H1 (cell line): ENCODE measurements around the gene MAP1LC3A. TPM values are rescaled to one million over a fixed set of nuclear protein-coding genes. Genes with fewer than 3 reads are reported as not detected.

Experiments
- CTCF ChIA-PET: fragments of 300-600 bp; sonication (Branson Sonifier 250); formaldehyde crosslinking; loops from one replicate; lab custom pipeline; 2021; ENCODE audit not compliant: partially characterized antibody; lab: Charles Lee
- POLR2A ChIA-PET: fragments of 300-600 bp; sonication (Branson Sonifier 250); formaldehyde crosslinking; loops from one replicate; lab custom pipeline; 2021; ENCODE audit warnings: inconsistent platforms; ENCODE audit not compliant: partially characterized antibody; lab: Charles Lee
- DNase-seq, 2 experiments: peaks; one replicate each; pipeline versions ENCODE4 v3.0.0 to v3.0.0-alpha.2; 2010 to 2022; ENCODE audit warnings: low spot score in 2 of 2, low read depth in 1 of 2, mixed read lengths in 1 of 2
- FAIRE-seq: peaks from 2 replicates; lab custom pipeline; 2011; peaks lifted over from hg19 to GRCh38; lab: Jason Lieb, UNC
- H2AFZ ChIP-seq: 2 replicates; pipeline ENCODE4 v1.8.1; 2012; ENCODE audit warnings: low read length, inconsistent platforms
- H2AK5ac ChIP-seq: 2 replicates; pipeline ENCODE4 v1.6.1; 2013; ENCODE audit warnings: low read depth, low read length
- H2BK120ac ChIP-seq: replicated peaks from 2 replicates; pipeline ENCODE3; 2013; ENCODE audit warnings: low read depth, low read length, inconsistent platforms
- H2BK12ac ChIP-seq: 2 replicates; pipeline ENCODE4 v1.6.1; 2013; ENCODE audit warnings: low read depth, low read length
- H2BK15ac ChIP-seq: 2 replicates; pipeline ENCODE4 v1.6.1; 2013; ENCODE audit warnings: low read length
- H2BK20ac ChIP-seq: 2 replicates; pipeline ENCODE4 v1.6.1; 2013; ENCODE audit warnings: low read length
- H2BK5ac ChIP-seq: 2 replicates; pipeline ENCODE4 v1.6.1; 2013; ENCODE audit warnings: low read depth, low read length
- H3K14ac ChIP-seq: 2 replicates; pipeline ENCODE4 v1.6.1; 2013; ENCODE audit warnings: inconsistent platforms; ENCODE audit not compliant: insufficient read length
- H3K18ac ChIP-seq: 2 replicates; pipeline ENCODE4 v1.6.1; 2013; ENCODE audit warnings: low read length; ENCODE audit errors: extremely low read depth
- H3K23ac ChIP-seq: 2 replicates; pipeline ENCODE4 v1.6.1; 2013; ENCODE audit warnings: inconsistent platforms; ENCODE audit not compliant: insufficient read length
- H3K23me2 ChIP-seq: 2 replicates; pipeline ENCODE4 v1.6.1; 2013; ENCODE audit warnings: low read depth, low read length
- H3K27ac ChIP-seq: 2 replicates; pipeline ENCODE4 v1.6.1; 2011; ENCODE audit warnings: low read depth, low read length, inconsistent platforms
- H3K27me3 ChIP-seq, 4 experiments: replicated peaks in 1 of 4; 1 replicate in 1 of 4; 2 replicates in 3 of 4; pipeline versions ENCODE4 v1.6.1 to v1.8.1; 2011 to 2013; ENCODE audit warnings: low read length in 3 of 4, mild to moderate bottlenecking in 3 of 4, inconsistent platforms in 2 of 4, mixed read lengths in 2 of 4, moderate library complexity in 1 of 4; ENCODE audit not compliant: control insufficient read depth in 3 of 4, insufficient read depth in 3 of 4; ENCODE audit errors: extremely low read depth in 1 of 4
- H3K36me3 ChIP-seq, 4 experiments: 2 replicates each; pipeline versions ENCODE4 v1.6.1 to v1.8.1; 2011 to 2013; ENCODE audit warnings: mild to moderate bottlenecking in 4 of 4, low read length in 3 of 4, moderate library complexity in 2 of 4, control low read depth in 1 of 4, inconsistent platforms in 1 of 4; ENCODE audit not compliant: insufficient read depth in 4 of 4, control insufficient read depth in 2 of 4
- H3K4ac ChIP-seq: replicated peaks from 2 replicates; pipeline ENCODE3; 2013; ENCODE audit warnings: low read length, low read depth, mixed read lengths, inconsistent platforms; ENCODE audit not compliant: insufficient read length
- H3K4me1 ChIP-seq, 4 experiments: replicated peaks in 1 of 4; 1 replicate in 1 of 4; 2 replicates in 3 of 4; pipeline versions ENCODE4 v1.6.1 to v1.8.1; 2011 to 2013; ENCODE audit warnings: low read length in 3 of 4, inconsistent platforms in 2 of 4, mixed read lengths in 1 of 4; ENCODE audit not compliant: insufficient read depth in 4 of 4, control insufficient read depth in 3 of 4
- H3K4me2 ChIP-seq, 2 experiments: 2 replicates each; pipeline versions ENCODE4 v1.6.1 to v1.8.1; 2011 to 2013; ENCODE audit warnings: low read depth in 2 of 2, low read length in 2 of 2, control low read depth in 1 of 2, inconsistent platforms in 1 of 2, mild to moderate bottlenecking in 1 of 2; ENCODE audit not compliant: insufficient read depth in 1 of 2
- H3K4me3 ChIP-seq, 4 experiments: fragments of 200-600, 300-600 bp in 1 of 4; sonication (generic), shearing (Covaris generic), sonication (Bioruptor Twin) in 1 of 4; 2 replicates each; pipeline versions ENCODE4 v1.5.1 to v1.8.1; 2011 to 2016; ENCODE audit warnings: low read length in 4 of 4, low read depth in 3 of 4, control low read depth in 2 of 4, inconsistent platforms in 2 of 4, mild to moderate bottlenecking in 2 of 4, mixed read lengths in 1 of 4, moderate library complexity in 1 of 4; ENCODE audit not compliant: insufficient read depth in 2 of 4; ENCODE audit errors: extremely low read depth in 1 of 4
- H3K56ac ChIP-seq: replicated peaks from 2 replicates; pipeline ENCODE3; 2013; ENCODE audit warnings: low read depth, mild to moderate bottlenecking, mixed read lengths, low read length, inconsistent platforms; ENCODE audit not compliant: insufficient read length
- H3K79me1 ChIP-seq: 2 replicates; pipeline ENCODE4 v1.6.1; 2013; ENCODE audit warnings: low read depth, low read length, control low read depth
- H3K79me2 ChIP-seq, 2 experiments: 2 replicates each; pipeline versions ENCODE4 v1.6.1 to v1.8.1; 2012 to 2013; ENCODE audit warnings: low read length in 2 of 2, mild to moderate bottlenecking in 2 of 2, inconsistent platforms in 1 of 2; ENCODE audit not compliant: insufficient read depth in 2 of 2, control insufficient read depth in 1 of 2
- H3K9ac ChIP-seq, 4 experiments: replicated peaks in 1 of 4; 1 replicate in 1 of 4; 2 replicates in 3 of 4; pipeline versions ENCODE4 v1.6.1 to v1.8.1; 2011 to 2013; ENCODE audit warnings: low read depth in 3 of 4, low read length in 3 of 4, control low read depth in 2 of 4, mild to moderate bottlenecking in 2 of 4, moderate library complexity in 2 of 4, inconsistent platforms in 1 of 4; ENCODE audit errors: extremely low read depth in 1 of 4
- H3K9me3 ChIP-seq, 2 experiments: 2 replicates each; pipeline versions ENCODE4 v1.6.1 to v1.8.1; 2012 to 2013; ENCODE audit warnings: mild to moderate bottlenecking in 2 of 2, moderate library complexity in 2 of 2, control low read depth in 1 of 2, inconsistent platforms in 1 of 2, low read depth in 1 of 2, low read length in 1 of 2, mixed read lengths in 1 of 2; ENCODE audit not compliant: insufficient read depth in 2 of 2
- H4K20me1 ChIP-seq, 2 experiments: replicated peaks in 1 of 2; 2 replicates each; pipeline versions ENCODE3 to v1.8.1; 2011 to 2013; ENCODE audit warnings: inconsistent platforms in 2 of 2, low read length in 2 of 2, mild to moderate bottlenecking in 1 of 2; ENCODE audit not compliant: insufficient read depth in 2 of 2, control insufficient read depth in 1 of 2
- H4K5ac ChIP-seq: 2 replicates; pipeline ENCODE4 v1.6.1; 2013; ENCODE audit warnings: low read length, low read depth, mixed read lengths, inconsistent platforms; ENCODE audit not compliant: insufficient read length
- H4K8ac ChIP-seq: 2 replicates; pipeline ENCODE4 v1.8.0; 2013; ENCODE audit warnings: mild to moderate bottlenecking, moderate library complexity, low read length, inconsistent platforms; ENCODE audit not compliant: insufficient read depth; ENCODE audit errors: extremely low read depth
- H4K91ac ChIP-seq: replicated peaks from 2 replicates; pipeline ENCODE3; 2013; ENCODE audit warnings: low read length, mixed read lengths, inconsistent platforms; ENCODE audit not compliant: insufficient read length
- CHD1 ChIP-seq: IDR thresholded peaks from 2 replicates; pipeline ENCODE4 v1.6.1; 2012; ENCODE audit warnings: low read depth, low read length, improper control_type of control experiment
- POLR2A ChIP-seq, 2 experiments: IDR thresholded peaks; 1 replicate in 1 of 2; 2 replicates in 1 of 2; pipeline ENCODE4 v1.6.1; 2011; ENCODE audit warnings: low read depth in 2 of 2, low read length in 2 of 2, mild to moderate bottlenecking in 2 of 2; ENCODE audit errors: control extremely low read depth in 1 of 2
- POLR2AphosphoS5 ChIP-seq: IDR thresholded peaks from 2 replicates; pipeline ENCODE4 v1.6.1; 2011; ENCODE audit warnings: low read depth, low read length
- RFX5 ChIP-seq: IDR thresholded peaks from 2 replicates; pipeline ENCODE4 v1.6.1; 2011; ENCODE audit warnings: low read depth, low read length, improper control_type of control experiment, borderline replicate concordance
- SIN3A ChIP-seq, 2 experiments: IDR thresholded peaks in 1 of 2; conservative IDR thresholded peaks in 1 of 2; 2 replicates each; pipeline ENCODE4 v1.6.1; 2011 to 2012; ENCODE audit warnings: low read length in 2 of 2, improper control_type of control experiment in 1 of 2, low read depth in 1 of 2, mild to moderate bottlenecking in 1 of 2
- SP4 ChIP-seq: IDR thresholded peaks from 2 replicates; pipeline ENCODE4 v1.6.1; 2012; ENCODE audit warnings: low read length, inconsistent platforms
- TAF1 ChIP-seq: IDR thresholded peaks from 2 replicates; pipeline ENCODE4 v1.6.1; 2011; ENCODE audit warnings: mild to moderate bottlenecking, low read depth, low read length
- TAF7 ChIP-seq: optimal IDR thresholded peaks from 2 replicates; pipeline ENCODE3; 2011; ENCODE audit warnings: low read depth, mild to moderate bottlenecking, inconsistent platforms, low read length, moderate library complexity, borderline replicate concordance
- TBP ChIP-seq: IDR thresholded peaks from 2 replicates; pipeline ENCODE4 v1.6.1; 2011; ENCODE audit warnings: low read depth, low read length, improper control_type of control experiment
- YY1 ChIP-seq: IDR thresholded peaks from 2 replicates; pipeline ENCODE4 v1.6.1; 2011; ENCODE audit warnings: low read depth, mild to moderate bottlenecking, low read length
- WGBS, 2 experiments: shearing (Covaris generic) in 1 of 2; methylation state at CpG; one replicate each; pipeline versions ENCODE4 v1.1.6 to v1.1.7; 2013 to 2015; ENCODE audit warnings: low lambda C conversion rate in 2 of 2, mixed read lengths in 2 of 2, inconsistent platforms in 1 of 2, low coverage in 1 of 2, missing lambda C conversion rate in 1 of 2; ENCODE audit not compliant: insufficient replicate concordance in 2 of 2, insufficient coverage in 1 of 2, insufficient read length in 1 of 2; ENCODE audit errors: extremely low coverage in 1 of 2, missing lambda C conversion rate in 1 of 2; 5-methylcytosine and 5-hydroxymethylcytosine counted together
- polyA plus RNA-seq, 7 experiments: library from polyadenylated mRNA; depleted of rRNA in 3 of 7; stranded (reverse) in 5 of 7; unstranded in 2 of 7; fragments of >200 nt in 5 of 7; fragments of 200-250 nt in 2 of 7; gene quantifications; 1 replicate in 5 of 7; 2 replicates in 1 of 7; 4 replicates in 1 of 7; pipeline versions ENCODE4 v1.2.1 to v1.2.3, GENCODE V29; 2011 to 2013; ENCODE audit warnings: missing spikeins in 2 of 7, mixed read lengths in 2 of 7
- total RNA-seq: library from RNA; stranded (reverse); fragmentation: NEBNext Ultra II Directional; extraction: Animal tissue kit (Norgen Biotek cat#: 25700); gene quantifications from 2 replicates; pipeline ENCODE4 v1.2.1, GENCODE V29; 2021
- TF ChIP-seq, protein P1 (sequence below): IDR thresholded peaks from 2 replicates; pipeline ENCODE4 v1.6.1; 2011; ENCODE audit warnings: low read depth, mild to moderate bottlenecking, low read length; ENCODE audit not compliant: insufficient read depth

The MAP1LC3A gene
- total and polyA plus RNA-seq, 2 of the 8 experiments (the other 6 are each of a cell fraction or from before 2014, with no cell fraction given) = 5.0 to 6.1 TPM

DNA sequence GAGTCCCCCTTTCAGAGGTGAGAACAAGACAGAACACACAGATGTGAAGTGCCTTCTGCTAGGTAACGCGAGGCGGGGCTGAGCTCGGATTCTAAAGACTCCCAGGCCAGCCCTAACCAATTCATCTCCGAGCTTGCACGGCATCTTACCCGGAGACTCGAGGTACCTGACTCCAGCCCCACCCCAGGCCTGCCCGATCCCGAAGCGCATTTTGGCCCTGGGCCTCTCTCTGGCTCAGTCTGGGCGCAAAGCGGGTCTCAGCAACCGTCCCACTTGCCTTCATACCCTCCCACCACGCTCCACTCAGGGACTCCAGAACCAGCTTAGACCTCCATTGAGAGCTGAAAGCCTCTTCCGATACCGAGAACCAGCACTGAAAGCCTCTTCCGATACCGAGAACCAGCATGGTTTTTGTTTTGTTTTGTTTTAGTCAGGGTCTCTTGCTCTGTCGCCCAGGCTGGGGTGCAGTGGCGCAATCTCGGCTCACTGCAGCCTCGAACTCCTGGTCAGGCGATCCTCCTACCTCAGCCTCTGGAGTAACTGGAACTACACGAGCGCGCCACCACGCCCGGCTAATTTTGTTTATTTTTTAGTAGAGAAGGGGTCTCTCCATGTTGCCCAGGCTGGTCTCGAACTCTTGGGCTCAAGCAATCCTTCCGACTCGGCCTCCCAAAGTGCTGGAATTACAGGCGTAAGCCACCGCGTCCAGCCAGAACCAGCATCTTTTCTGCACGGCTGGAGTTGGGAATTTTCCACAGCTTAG lies 42.9 kb upstream of the MAP1LC3A start:
- Histone ChIP-seq H2AK5ac (0 out of 2 replicates have a peak overlapping the region, but pooled peaks have one; percentile 30), H3K79me2 (peaks cover 0 to 39% of the 10 kb centered on the region in 2 experiments; a peak in 3 of 4 replicates), H3K79me1 (no peaks in the 10 kb centered on the region), H2BK12ac (no peak overlapping the region; the same call in 1 of the 2 replicates), H3K23me2 (peaks cover 10% of the 10 kb centered on the region), H2BK15ac (no peak overlapping the region), H3K4me2 (peak overlapping the region; percentile 77 to 81), H4K91ac (peak overlapping the region; percentile 45), H3K27me3 (no peaks in the 10 kb centered on the region), H3K4me3 (peak overlapping the region; percentile 77 to 87 (median 82)), H2BK120ac (no peak overlapping the region), H2AFZ (peak overlapping the region; percentile 94), H3K4ac (no peak overlapping the region), H2BK20ac (no peak overlapping the region), H4K20me1 (peaks cover 3 to 5% of the 10 kb centered on the region in 2 experiments), H3K27ac (peak overlapping the region; percentile 56), H3K9me3 (no peaks in the 10 kb centered on the region), H3K18ac (peak overlapping the region; percentile 96), H3K56ac (no peak overlapping the region), H3K4me1 (peaks cover 0 to 3% (median 3%) of the 10 kb centered on the region in 4 experiments; a peak in 3 of 7 replicates), H2BK5ac (peak overlapping the region; percentile 79), H3K23ac (no peak overlapping the region), H3K36me3 (no peaks in the 10 kb centered on the region; a peak in 1 of 8 replicates), H3K14ac (no peak overlapping the region), H4K8ac (peak overlapping the region; percentile 97; the same call in 1 of the 2 replicates), H4K5ac (peak overlapping the region; percentile 55), H3K9ac (peak overlapping the region; percentile 46 to 88 (median 76))
- 4% methylated on average over 36 of the region's 36 CpGs; no CpG with 5 or more reads in 1 of the 2 experiments for WGBS, 2 experiments
- peak; percentile 67 to 84 for DNase-seq
- ChIA-PET POLR2A (interaction anchor here (0.5 to 3.3 kb wide), 14 partner anchors 10 to 240 kb away, joined by 3 to 15 read pairs (median 4); partner anchors contain the start of genes AHCY and ITCH), CTCF (interaction anchor here (0.9 to 4.7 kb wide), 7 partner anchors 15 to 326 kb away, joined by 3 to 25 read pairs (median 3); no protein-coding TSS in a partner anchor)
- FAIRE-seq = no peak
- TF ChIP-seq, protein P1, sequence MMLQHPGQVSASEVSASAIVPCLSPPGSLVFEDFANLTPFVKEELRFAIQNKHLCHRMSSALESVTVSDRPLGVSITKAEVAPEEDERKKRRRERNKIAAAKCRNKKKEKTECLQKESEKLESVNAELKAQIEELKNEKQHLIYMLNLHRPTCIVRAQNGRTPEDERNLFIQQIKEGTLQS = no peak
- 0 out of 2 replicates have a peak, but pooled peaks have one; percentile 15 for TF ChIP-seq YY1
- TF ChIP-seq TAF7 = peak; percentile 10
- no peak for TF ChIP-seq SP4
- peak; percentile 54; the same call in 1 of the 2 replicates for TF ChIP-seq TBP
- peak in 1 of 2 experiments; percentile 53; a peak in 1 of 4 replicates for TF ChIP-seq SIN3A (conservative IDR thresholded peaks at IDR 0.05 in 1 of 2, IDR thresholded peaks at IDR 0.05 in 1 of 2; ENCODE audit: low read depth in 1 of 2, low read length in 2 of 2)
- TF ChIP-seq TAF1 = peak; percentile 64
- no peak for TF ChIP-seq CHD1
- peak; percentile 69 for TF ChIP-seq POLR2AphosphoS5
- TF ChIP-seq RFX5 = no peak
- peak in 1 of 2 experiments; percentile 61; a peak in 2 of 3 replicates for TF ChIP-seq POLR2A (IDR thresholded peaks at IDR 0.05; ENCODE audit: control extremely low read depth in 1 of 2, low read depth in 2 of 2, low read length in 2 of 2)
